ENCODE results near the gene RAP1GAP.
A peak's percentile ranks its signal among the peaks of the same experiment; 100 is the strongest.

Gene RAP1GAP

GRCh38 chr1:21607549-21608529 is 61.3 kb downstream of the RAP1GAP start:
- DNase-seq: peak in 2 of 5 donors; percentile 7 to 51

GRCh38 chr1:21605964-21606705 is 63.0 kb downstream of the RAP1GAP start:
- DNase-seq: no peak

- DNase-seq: no peak
These were observed 64.0 kb downstream of the RAP1GAP start for GRCh38 chr1:21605012-21605715.

DNA sequence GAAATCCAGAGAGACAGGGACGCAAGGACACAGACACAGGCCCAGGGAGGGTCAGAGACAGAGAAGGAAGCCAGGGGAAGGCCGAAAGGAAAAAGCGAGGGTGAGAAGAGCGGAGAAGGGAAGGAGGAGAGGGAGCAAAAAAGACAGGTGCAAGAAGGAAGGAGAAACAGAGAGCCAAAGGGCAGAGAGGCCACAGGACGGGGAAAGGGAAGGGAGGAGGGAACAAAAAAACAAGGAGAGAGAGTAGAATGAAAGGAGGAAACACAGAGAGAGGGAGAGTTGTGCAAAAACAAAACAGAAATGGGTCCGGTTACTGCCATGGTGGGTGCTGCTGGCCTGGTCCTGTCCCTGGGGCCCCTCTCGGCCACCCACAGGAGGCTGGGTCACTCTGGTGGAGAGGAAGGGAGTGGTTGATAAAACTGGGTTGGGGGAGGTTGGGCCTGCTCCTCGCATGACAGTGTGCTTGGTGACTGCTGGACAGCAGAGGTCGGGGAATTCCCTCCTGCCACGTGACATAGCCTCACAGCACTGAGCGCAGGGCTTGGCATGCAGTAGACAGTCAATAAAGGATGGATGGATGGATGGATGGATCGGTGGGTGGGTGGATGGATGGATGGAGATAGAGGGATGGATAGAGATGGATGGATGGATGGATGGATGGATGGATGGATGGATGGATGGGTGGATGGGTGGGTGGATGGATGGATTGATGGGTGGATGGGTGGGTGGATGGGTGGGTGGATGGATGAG is 64.8 kb downstream of the RAP1GAP start:
- no peak for DNase-seq

- DNase-seq: no peak
These were observed 65.7 kb downstream of the RAP1GAP start for GRCh38 chr1:21603177-21604138.

DNA sequence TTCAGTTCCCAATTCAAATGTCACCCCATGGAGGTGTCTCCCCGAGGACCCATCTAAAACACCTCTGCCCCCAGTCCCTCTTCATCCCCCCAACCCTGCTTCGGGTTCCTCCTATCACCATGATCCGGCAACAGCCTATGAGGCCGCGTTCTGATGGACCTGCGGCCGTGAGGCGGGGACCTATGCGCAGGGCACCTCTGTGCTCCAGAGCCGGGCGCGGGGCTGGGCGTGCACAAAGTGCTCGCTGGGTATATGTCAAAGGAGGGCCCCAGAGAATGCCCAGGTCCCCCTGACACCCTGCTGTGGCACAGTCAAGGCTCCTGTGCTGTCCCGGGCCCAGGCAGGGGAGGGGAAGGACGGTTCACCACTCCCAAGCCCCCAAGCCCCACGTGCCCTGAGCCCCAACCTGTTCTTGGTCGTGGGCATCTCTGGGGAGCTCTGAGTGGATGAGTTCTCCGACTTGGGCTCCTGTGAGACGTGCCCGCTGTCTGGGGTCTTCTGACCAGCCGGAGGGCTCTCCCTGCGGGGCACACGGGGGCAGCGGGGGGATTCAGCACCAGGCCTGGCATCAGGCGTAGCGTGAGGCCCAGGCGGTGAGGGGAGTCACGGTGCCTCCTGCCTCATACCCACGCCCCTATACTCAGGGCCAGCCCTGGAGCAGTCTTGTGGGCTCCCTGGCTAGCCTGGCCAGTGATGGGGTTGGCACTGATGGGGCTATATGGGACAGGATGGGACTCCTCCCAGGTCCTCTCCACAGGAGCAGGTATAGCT is 67.7 kb downstream of the RAP1GAP start:
- no peak for DNase-seq

- no peak for DNase-seq
These were observed 69.8 kb downstream of the RAP1GAP start for GRCh38 chr1:21599402-21599801.

DNA sequence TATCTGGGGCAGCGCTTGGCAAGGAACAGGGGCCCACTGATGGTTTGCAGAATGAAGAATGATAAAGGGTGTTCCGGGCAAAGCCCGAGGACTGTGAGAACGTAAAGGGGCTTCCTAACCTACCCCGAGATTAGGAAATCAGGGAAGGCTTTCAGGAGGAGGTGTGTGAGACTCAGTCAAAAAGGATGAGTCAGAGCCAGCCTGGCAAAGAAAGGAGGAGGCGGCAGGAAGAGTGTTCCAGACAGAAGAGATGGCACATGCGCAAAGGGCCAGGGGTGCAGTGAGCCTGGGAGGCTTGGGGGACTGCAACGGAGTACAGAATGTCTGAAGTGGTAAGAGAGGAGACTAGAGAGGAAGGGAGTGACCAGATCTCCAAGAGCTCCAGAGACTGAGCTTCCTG is 70.3 kb downstream of the RAP1GAP start:
- no peak for DNase-seq

DNA sequence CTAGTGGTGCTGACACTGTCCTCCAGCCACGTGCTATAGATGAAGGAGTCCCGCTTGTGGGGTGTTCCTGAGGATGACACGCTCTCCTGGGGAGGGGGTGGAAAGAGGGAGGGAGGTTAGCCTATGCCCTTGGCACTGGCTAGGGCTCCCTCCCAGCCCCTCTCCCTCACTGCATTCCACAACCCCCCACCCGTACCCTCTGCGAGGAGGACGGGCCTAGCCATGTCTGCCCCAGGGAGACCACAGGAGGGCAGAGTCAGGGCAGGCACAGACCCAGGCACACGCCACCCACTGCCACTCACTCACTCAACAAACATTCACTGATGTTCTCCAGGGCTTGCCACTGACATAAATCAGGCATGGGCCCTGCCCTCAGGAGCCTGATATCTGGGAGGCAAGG is 70.7 kb downstream of the RAP1GAP start:
- DNase-seq: no peak

GRCh38 chr1:21597753-21598152 is 71.4 kb downstream of the RAP1GAP start:
- no peak for DNase-seq

DNA sequence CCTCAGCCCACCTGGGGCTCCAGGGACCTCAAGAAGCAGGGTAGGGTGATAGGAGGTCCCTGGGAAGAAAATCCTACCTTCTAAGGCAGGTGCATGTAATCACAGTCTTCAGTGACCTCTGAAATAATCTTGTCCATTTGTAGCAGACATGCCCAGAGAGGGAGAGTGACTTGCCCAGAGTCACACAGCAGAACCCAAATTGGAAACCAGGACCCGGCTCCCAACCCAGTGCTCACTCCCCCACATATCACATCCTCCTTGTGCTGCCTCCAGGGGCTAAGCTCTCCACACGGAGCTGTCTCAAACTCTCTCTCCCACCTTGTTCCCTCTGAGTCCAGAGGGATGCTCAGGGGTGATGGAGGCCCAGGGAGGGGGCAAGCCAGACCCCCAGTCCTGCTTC is 72.5 kb downstream of the RAP1GAP start:
- DNase-seq: no peak

GRCh38 chr1:21596174-21596573 is 73.0 kb downstream of the RAP1GAP start:
- DNase-seq: no peak

GRCh38 chr1:21594935-21595897 is 73.9 kb downstream of the RAP1GAP start:
- peak in 2 of 5 donors; percentile 23 to 42 for DNase-seq

DNA sequence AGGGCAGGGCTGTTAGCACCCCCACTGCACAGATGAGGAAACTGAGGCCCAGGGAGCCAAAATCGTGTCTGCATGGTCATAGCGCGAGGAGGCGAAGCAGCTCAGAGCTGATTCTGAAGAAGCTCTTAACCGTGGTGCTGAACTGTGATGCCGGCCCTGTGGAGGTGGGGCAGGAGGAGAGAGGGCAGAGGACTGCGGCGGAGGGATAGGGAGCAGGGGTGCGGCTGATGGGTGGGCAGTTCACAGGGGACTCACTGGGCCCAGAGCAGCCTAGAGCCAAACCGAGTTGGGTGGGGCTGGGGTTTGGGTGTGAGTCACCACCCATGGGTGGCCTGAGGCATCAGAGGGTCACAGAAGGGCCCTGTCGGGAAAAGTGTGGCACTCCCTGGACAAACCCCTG is 74.7 kb downstream of the RAP1GAP start:
- DNase-seq: no peak

GRCh38 chr1:21593231-21593630 is 75.9 kb downstream of the RAP1GAP start:
- DNase-seq: no peak

- no peak for DNase-seq
These were observed 76.9 kb downstream of the RAP1GAP start for GRCh38 chr1:21592086-21592865.

DNA sequence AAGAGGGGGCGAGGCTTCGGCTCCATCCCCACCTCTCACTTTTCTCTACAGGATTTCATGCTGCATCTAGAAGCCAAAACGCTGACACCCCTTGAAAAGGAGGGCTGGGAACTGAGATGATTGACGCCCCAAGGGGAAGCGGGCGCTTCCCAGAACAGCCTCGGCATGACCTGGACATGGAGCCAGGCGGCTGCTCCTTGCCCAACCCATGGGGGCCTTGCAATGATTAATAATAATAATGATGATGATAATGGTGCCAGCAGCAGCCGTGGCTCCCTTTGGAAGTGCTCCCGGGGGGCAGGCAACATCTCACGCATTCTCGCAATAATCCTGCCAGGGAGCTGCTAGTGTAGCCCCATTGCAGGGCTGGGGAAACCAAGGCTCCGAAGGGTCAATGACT is 78.2 kb downstream of the RAP1GAP start:
- DNase-seq: no peak

All from T-helper 1 cell (primary cell).